ENCODE results near the gene CASP10.

- no peak for TF ChIP-seq CTCF (IDR thresholded peaks at IDR 0.05 in 4 of 5, conservative IDR thresholded peaks at IDR 0.05 in 1 of 5)
- no peak for TF ChIP-seq POLR2A (IDR thresholded peaks at IDR 0.05)
Observed at GRCh38 chr2:201157694-201158093, 25.2 kb upstream of the CASP10 start.

Data from gastrocnemius medialis (tissue), 4 donors.